HG03108 (cell line): ENCODE measurements around the gene RRP12.
"Not testable (repeated sequence)": the region's sequence is repeated elsewhere in the genome, so short reads cannot be mapped to it uniquely, and the experiment has no call there.

Experiments
- ATAC-seq: cut with Tn5 transposase; IDR thresholded peaks from one replicate; pipeline ENCODE4 v1.9.1; 2021; ENCODE audit warnings: moderate library complexity; ENCODE audit not compliant: unreplicated experiment

The RRP12 gene

DNA sequence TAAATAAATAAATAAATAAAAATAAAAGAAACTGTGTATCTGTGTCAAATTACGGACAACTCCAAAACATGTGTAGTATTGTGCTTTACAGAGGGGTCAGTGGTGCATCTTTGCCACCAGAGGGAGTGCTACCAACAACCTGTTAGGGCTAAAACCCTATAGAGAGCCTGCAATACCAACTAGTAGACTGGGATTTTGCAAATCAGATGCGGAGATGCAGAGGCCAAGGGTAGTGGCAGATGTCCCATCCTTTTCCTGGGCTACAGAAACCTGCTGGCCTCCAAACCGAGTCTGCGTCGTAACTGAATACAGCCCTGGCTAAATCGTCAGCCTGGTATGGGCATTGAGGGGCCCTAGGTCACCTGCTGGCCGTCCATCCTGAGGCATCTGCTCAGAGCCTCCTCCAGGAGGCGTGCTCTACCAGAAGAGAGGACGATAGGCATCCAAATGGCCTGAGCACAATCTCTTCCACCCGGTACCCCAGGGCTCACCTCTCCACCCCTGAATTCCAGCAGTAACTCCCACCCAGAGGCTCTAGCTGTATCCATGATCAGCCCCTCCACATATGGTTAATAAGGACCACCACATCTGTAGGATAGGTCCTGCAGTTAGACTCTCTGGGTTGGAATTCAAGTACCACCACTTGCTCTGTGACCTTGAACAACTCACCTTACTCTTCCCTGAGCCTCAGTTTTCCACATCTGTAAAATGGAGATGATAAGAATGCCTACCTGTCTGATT lies 6.2 kb upstream of the RRP12 start:
- ATAC-seq = peak; percentile 89

DNA sequence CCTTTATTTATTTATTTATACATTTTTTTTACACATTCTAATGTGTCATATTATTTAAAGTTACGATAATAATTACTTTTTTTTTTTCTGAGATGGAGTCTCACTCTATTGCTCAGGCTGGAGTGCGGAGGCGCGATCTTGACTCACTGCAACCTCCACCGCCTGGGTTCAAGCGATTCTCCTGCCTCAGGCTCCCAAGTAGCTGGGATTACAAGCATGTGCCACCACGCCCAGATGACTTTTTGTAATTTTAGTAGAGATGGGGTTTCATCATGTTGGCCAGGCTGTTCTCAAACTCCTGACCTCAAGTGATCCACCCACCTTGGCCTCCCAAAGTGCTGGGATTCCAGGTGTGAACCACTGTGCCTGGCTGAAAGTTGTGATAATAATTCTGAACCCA lies 5.3 kb upstream of the RRP12 start:
- not testable (repeated sequence) for ATAC-seq

GRCh38 chr10:97406064-97406463 lies 4.9 kb upstream of the RRP12 start:
- no peak for ATAC-seq

DNA sequence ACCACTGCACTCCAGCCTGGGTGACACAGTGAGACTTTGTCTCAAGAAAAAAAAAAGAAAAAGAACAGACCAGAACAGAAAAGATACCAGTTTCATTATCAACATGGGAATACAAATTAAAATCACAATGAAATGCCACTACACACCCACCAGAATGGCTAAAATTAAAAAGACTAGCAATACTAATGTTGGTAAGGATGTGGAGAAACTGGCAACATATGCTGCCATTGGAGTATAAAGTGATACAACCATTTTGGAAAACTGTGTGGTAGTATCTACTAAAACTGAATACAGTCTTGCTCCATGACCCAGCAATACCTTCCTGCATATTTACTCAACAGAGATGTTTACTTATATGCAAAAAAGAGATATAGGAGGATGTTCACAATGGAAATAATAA lies 2.9 kb upstream of the RRP12 start:
- no peak for ATAC-seq

DNA sequence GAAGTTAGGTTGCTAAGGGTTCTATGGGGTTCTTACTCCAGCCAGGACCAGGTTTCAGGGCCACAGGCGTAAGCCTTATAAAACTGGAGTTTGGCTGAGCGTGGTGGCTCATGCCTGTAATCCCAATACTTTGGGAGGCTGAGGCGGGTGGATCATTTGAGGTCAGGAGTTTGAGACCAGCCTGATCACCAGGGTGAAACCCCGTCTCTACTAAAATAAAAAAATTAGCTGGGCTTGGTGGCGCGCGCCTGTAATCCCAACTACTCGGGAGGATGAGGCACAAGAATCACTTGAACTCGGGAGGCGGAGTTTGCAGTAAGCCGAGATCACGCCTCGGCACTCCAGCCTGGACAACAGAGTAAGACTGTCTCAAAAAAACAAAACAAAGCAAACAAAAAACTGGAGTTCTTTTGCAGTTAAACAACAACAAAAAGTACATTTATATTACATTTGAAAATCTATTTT lies 347 bp upstream of the RRP12 start:
- no peak for ATAC-seq

DNA sequence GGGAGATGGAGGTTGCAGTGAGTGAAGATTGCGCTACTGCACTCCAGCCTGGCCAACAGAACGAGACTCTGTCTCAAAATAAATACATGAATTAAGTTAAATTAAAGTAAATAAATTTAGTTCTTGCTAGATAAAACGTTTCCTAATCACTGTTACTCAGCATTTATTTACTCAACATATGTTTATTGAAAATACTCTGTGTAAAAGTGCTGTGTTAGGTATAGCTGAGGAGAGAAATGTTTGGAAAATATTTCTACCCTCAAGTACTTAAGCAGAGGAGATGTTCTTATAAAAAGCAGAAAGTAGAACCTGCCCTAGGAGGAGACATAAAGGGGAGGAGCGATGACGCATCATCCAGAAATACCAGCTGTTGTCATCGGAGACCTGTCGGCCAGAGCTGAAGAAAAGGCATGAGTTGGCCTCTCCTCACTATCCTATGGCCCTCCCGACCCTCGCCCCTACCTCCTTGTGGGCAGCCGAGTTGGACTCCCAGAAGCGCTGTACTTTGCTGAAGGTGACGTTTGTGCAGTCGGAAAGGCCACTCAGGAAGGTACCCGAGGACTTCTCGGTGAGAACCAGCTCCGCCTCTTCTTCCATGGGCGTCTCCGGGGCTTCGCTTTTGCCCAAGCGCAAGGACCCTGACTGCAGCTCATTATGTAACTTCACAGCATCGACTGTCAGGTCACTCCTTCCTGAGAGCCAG lies 1.1 kb downstream of the RRP12 start:
- no peak for ATAC-seq

GRCh38 chr10:97396056-97396455 lies 5.1 kb downstream of the RRP12 start:
- ATAC-seq = no peak

DNA sequence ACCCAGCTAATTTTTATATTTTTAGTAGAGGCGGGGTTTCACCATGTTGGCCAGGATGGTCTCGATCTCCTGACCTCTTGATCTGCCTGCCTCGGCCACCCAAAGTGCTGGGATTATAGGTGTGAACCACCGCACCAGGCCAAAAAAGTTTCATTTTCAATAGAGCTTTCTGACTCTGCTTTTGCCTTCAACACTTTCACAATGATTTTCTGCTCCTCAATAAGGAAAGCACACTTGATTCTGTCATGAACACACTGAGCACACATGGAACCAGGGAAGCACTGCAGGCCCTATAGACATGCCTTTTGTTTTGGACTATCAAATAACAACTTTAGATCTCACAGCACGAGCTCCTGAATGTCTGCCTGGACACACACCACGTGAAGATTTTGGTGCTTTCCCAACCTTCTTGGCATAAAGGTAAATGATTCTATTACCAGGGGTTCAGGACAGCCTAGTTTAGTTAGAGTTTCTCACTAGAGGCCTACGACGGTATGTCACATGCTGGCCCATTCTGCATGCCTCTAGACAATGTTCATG lies 8.0 kb downstream of the RRP12 start:
- no peak for ATAC-seq

- ATAC-seq = no peak
These were observed 11.0 kb downstream of the RRP12 start for GRCh38 chr10:97390091-97390490.

DNA sequence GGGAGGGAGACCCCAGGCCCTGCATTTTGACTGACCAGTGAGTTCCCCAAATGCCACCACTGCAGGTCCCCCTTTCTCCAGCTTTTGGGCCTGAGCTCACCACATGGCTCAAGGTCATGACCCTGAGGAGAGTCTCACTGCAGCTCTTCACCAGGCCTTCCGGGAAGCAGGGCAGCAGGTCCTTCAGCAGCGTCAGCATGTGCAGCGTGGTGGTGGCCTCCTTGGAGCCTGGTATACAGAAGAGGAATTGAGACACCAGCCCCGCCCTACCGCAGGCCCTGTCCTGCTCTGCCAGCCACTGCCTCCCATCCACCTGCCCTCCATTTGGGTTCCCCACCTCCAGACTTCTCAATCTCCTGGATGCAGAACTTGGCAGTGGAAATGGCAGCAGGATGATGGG lies 13.0 kb downstream of the RRP12 start:
- ATAC-seq = no peak

GRCh38 chr10:97385565-97385964 lies 15.6 kb downstream of the RRP12 start:
- ATAC-seq = no peak

DNA sequence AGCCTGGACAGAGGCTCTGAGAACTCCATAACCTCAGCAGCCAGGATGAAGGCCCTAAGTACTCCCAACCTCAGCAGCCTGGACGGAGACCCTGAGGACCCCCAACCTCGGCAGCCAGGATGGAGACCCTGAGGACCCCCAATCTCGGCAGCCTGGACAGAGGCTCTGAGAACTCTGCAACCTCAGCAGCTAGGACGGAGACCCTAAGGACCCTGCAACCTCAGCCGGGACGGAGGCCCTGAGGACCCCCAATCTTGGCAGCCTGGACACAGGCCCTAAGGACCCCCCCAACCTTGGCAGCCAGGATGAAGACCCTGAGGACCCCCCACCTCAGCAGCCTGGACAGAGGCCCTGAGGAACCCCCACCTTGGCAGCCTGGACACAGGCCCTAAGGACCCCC lies 16.5 kb downstream of the RRP12 start:
- no peak for ATAC-seq

DNA sequence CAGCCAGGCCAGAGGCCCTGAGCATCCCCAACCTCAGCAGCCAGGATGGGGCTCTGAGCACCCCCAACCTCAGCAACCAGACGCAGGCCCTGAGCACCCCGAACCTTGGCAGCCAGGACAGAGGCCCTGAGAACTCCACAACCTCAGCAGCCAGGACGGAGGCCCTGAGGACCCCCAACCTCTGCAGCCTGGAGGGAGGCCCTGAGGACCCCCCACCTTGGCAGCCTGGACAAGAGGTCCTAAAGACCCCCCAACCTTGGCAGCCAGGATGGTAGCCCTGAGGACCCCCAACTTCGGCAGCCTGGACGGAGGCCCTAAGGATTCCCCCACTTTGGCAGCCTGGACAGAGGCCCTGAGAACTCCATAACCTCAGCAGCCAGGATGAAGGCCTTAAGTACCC lies 17.0 kb downstream of the RRP12 start:
- ATAC-seq = no peak

DNA sequence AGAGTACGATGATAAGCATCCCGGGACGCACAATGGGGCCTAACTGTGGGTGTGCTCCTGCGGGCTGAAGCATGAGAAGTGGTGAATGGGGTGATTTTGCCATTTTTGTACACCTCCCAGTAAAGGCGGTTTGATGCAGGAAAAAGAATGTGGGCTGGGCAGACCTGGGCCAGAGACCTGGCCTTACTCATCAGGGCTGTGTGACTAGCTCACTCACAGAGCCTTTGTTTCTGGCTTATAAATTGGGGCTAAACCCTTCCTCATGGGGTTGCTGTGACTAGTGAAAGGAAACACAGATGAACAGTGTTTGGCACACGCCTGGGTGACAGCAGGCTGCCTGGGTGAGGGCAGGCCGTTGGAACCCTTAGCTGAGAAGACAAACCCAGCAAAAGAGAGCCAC lies 18.0 kb downstream of the RRP12 start:
- no peak for ATAC-seq

GRCh38 chr10:97381626-97382025 lies 19.5 kb downstream of the RRP12 start:
- no peak for ATAC-seq

GRCh38 chr10:97380516-97380915 lies 20.6 kb downstream of the RRP12 start:
- ATAC-seq = no peak

DNA sequence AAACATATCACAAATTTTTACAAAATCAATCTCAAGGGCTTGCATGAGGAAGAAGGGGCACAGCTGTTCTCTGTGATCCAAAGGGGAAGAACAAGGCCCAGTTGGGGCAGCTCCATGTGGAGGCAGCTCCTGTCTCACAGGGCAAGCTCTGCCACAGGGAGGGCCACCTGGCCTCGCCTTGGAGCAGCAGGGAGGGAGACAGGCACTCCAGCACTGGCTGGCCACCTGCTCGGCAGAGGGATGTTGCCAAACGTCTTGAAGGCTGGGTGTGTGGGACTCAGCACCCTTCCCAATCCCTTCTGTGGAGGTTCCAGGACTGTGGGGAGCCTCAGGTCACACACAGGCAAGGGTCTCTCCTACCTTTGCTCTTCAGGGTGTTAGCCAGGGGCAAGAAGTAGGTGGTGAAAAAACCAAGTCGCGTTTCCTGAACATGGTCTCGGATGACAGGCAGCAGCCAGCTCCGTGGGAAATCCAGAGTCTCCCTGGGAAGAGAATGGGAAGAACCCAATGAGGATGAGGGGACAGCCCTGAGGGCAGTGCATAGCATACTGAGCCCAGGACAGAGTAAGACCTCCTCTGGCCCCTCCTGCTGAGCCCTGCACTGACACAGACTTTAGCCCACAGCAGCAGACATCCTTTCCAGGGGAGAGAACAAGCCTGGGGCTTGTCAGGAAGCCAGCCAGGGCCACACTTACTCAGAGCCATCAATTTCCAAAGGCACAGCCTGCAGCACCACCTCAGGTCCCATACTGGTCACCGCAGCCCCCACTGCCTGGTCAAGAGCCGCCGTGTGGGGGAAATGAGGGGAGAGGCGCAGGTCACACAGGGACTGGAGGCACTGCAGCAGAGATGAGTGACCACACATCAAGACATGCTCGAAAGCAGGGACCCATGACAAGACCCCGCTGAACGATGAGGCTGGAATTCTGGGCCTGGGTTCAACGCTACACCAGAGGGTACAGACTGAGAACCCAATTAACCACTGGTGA lies 21.9 kb downstream of the RRP12 start:
- no peak for ATAC-seq

DNA sequence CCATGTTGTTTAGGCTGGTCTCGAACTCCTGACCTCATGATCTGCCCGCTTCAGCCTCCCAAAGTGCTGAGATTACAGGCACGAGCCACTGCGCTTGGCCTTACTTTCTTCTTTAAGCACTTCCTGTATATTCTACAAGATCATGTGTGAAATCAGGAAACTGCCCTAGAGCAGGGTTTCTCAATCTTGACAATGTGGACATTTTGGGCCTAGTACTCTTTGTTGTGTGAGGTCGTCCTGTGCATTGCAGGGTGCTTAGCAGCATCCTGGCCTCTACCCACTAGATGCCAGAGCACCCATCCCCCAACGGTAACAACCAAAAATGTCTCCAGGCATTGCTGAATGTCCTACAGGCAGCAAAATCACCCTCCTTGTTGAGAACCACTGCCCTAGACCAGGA lies 24.7 kb downstream of the RRP12 start:
- ATAC-seq = no peak

- ATAC-seq = no peak
These were observed 27.7 kb downstream of the RRP12 start for GRCh38 chr10:97373456-97373855.

GRCh38 chr10:97372233-97372875 lies 28.8 kb downstream of the RRP12 start:
- no peak for ATAC-seq

DNA sequence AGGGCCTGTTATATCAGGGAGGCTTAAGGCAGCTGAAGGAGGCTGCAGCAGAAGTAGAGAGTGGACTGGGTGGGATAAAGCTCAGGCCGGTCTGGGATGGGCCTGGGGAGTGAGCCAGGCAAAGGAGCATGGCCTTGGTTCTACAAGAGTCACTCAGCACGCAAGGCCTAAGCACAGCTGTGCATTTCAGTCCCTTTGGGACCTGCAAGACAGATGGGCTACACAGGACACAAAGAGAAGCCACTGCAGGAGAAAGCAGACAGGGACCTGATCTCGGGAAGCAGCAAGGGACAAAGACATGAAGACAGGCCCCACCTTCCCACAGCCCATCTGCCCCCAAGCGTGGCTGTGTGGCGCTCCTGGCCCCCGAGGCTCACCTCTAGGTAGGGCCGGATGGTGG lies 29.4 kb downstream of the RRP12 start:
- no peak for ATAC-seq
